ENCODE data around the gene TNFSF11.
A peak's percentile ranks its signal among the peaks of the same experiment; 100 is the strongest.

The TNFSF11 gene

DNA sequence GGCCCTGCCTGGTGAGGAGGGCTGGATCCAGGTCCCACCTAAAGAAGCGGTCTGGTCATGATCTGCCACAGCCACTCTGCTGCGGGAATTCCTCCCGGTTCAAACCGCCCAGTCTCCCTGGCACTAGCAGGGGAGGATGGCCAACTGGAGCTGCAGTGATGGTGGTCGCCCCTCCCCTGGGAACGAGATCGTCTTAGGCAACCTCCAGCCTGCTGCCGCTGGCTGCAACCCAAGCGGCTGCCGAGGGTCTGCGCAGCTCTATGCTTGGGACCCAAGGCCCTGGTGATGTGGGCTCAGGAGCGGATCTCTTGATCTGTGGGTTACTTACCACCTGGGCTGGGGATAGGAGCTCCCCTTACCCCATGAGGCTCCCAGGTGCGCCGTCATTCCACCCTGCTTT, 69.1 kb downstream of the TNFSF11 start:
- TF ChIP-seq CTCF (conservative IDR thresholded peaks at IDR 0.05; ENCODE audit: low read length), result no peak
- DNase-seq (ENCODE audit: low read depth), result no peak
- no peak overlapping the region for H3K4me3 ChIP-seq (ENCODE audit: low read length)

DNA sequence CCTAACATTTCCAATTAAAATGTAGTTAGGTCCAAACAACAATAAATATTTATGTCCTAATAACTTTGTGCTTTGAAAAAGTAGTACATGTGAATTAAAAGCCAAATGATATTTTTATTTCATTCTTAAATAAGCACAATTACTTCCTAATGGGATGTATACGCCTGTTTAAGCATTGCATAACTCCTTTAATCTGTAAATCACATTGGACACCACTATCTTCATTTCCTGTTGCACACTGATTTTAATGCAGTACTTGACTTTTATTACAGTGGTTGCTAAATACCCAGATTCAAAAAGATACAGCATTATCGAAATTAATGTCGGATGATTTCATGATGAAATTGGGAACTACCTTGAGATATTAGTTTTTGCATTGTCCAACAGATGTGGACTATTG, 70.9 kb downstream of the TNFSF11 start:
- no peak for TF ChIP-seq CTCF (conservative IDR thresholded peaks at IDR 0.05; ENCODE audit: low read length)
- no peak for DNase-seq (ENCODE audit: low read depth)
- no peak overlapping the region for H3K4me3 ChIP-seq (ENCODE audit: low read length)

GRCh38 chr13:42645717-42646116, 71.8 kb downstream of the TNFSF11 start:
- no peak overlapping the region for H3K4me3 ChIP-seq (ENCODE audit: low read length)
- TF ChIP-seq CTCF (conservative IDR thresholded peaks at IDR 0.05; ENCODE audit: low read length), result no peak
- no peak for DNase-seq (ENCODE audit: low read depth)

GRCh38 chr13:42649141-42649540, 75.2 kb downstream of the TNFSF11 start:
- H3K4me3 ChIP-seq (ENCODE audit: low read length), result no peak overlapping the region
- no peak for DNase-seq (ENCODE audit: low read depth)
- TF ChIP-seq CTCF (conservative IDR thresholded peaks at IDR 0.05; ENCODE audit: low read length), result no peak

GRCh38 chr13:42649831-42650230, 75.9 kb downstream of the TNFSF11 start:
- no peak overlapping the region for H3K4me3 ChIP-seq (ENCODE audit: low read length)
- TF ChIP-seq CTCF (conservative IDR thresholded peaks at IDR 0.05; ENCODE audit: low read length), result no peak
- no peak for DNase-seq (ENCODE audit: low read depth)

GRCh38 chr13:42650506-42650905, 76.6 kb downstream of the TNFSF11 start:
- no peak overlapping the region for H3K4me3 ChIP-seq (ENCODE audit: low read length)
- no peak for TF ChIP-seq CTCF (conservative IDR thresholded peaks at IDR 0.05; ENCODE audit: low read length)
- peak; percentile 44 for DNase-seq (ENCODE audit: low read depth)

DNA sequence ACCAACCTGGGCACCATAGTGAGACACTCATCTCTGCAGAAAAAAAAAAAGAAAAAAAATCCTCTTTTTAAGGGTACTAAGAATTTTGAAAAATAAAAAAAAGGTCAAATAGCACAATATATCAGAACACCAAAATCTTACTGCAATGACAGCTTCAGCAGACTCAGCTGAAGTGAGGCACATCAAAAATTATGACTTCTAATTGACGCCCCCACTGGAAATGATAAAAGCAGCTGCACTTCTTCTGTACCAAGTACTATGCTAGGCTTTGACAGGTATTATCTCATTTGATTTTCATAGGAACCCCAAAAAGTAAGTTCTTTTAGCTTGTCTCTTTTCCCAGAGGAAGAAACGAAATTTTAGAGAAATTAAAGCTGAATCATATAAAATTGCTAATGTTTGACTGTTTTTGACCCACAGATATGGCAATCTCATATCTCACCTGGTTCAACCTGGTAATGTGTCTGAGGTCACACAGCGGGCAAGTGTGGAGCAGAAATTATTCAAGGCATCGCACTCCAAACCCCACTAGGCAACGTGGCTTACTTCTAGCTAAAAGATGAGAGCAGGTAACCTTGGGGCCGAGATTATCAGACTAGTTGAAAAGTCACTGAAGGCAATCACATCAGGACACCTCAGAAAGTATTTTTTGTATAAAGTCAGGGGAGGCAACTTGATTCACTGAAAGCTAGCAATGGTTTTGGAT, 78.1 kb downstream of the TNFSF11 start:
- H3K4me3 ChIP-seq (ENCODE audit: low read length), result no peak overlapping the region
- DNase-seq (ENCODE audit: low read depth), result no peak
- no peak for TF ChIP-seq CTCF (conservative IDR thresholded peaks at IDR 0.05; ENCODE audit: low read length)
